SU-DHL-6 (cell line): Measurements from ENCODE around the gene LYRM7.
"Not testable (repeated sequence)": the region's sequence is repeated elsewhere in the genome, so short reads cannot be mapped to it uniquely, and the experiment has no call there.

ENCODE experiments used
- H2AFZ ChIP-seq: fragments of 200-600 bp; sonication (generic); 2 replicates; pipeline ENCODE4 v1.6.1; 2014; ENCODE audit warnings: low read depth, mild to moderate bottlenecking, moderate library complexity, mixed read lengths, antibody characterized with exemption, low read length; ENCODE audit not compliant: severe bottlenecking
- H3F3A ChIP-seq: fragments of 200-600 bp; shearing (Covaris generic); 2 replicates; pipeline ENCODE4 v1.6.0; 2016; ENCODE audit warnings: antibody characterized with exemption, mild to moderate bottlenecking; ENCODE audit not compliant: insufficient read depth
- H3K27ac ChIP-seq: fragments of 200-600 bp; sonication (generic); 2 replicates; pipeline ENCODE4 v1.5.1; 2016; ENCODE audit warnings: low read depth, mild to moderate bottlenecking, low read length, moderate library complexity, mixed read lengths
- H3K27me3 ChIP-seq: fragments of 200-600 bp; sonication (generic), shearing (Covaris generic); 2 replicates; pipeline ENCODE4 v1.6.0; 2014; ENCODE audit warnings: mild to moderate bottlenecking, low read length
- H3K36me3 ChIP-seq: fragments of 200-600 bp; sonication (generic); 2 replicates; pipeline ENCODE4 v1.6.1; 2014; ENCODE audit warnings: mild to moderate bottlenecking, low read length, mixed read lengths
- H3K4me2 ChIP-seq: fragments of 300-600, 200-600 bp; shearing (Covaris generic), sonication (generic); 2 replicates; pipeline ENCODE4 v1.6.0; 2014; ENCODE audit warnings: low read length, low read depth, mild to moderate bottlenecking; ENCODE audit not compliant: poor library complexity, severe bottlenecking
- H3K4me3 ChIP-seq: fragments of 200-600 bp; sonication (generic); 2 replicates; pipeline ENCODE4 v1.5.1; 2014; ENCODE audit warnings: antibody characterized with exemption, low read length, mild to moderate bottlenecking, mixed read lengths; ENCODE audit not compliant: insufficient read depth, poor library complexity, severe bottlenecking
- H3K79me2 ChIP-seq: fragments of 200-600 bp; sonication (generic); 2 replicates; pipeline ENCODE4 v1.6.1; 2014; ENCODE audit warnings: mild to moderate bottlenecking, low read length, moderate library complexity; ENCODE audit not compliant: insufficient read depth
- H3K9ac ChIP-seq: fragments of 200-600 bp; sonication (generic); 2 replicates; pipeline ENCODE4 v1.7.0; 2014; ENCODE audit warnings: mild to moderate bottlenecking, low read length
- H3K9me2 ChIP-seq: fragments of 200-600 bp; sonication (generic); replicated peaks from 2 replicates; pipeline ENCODE4 v1.6.1; 2014; ENCODE audit warnings: low read length; ENCODE audit not compliant: insufficient read depth
- H3K9me3 ChIP-seq: fragments of 200-600 bp; sonication (generic); 2 replicates; pipeline ENCODE4 v1.6.1; 2014; ENCODE audit warnings: low read length, mixed read lengths; ENCODE audit not compliant: insufficient read depth
- H4K20me1 ChIP-seq: fragments of 200-600 bp; sonication (generic); 2 replicates; pipeline ENCODE4 v1.6.1; 2014; ENCODE audit warnings: low read depth, mild to moderate bottlenecking, antibody characterized with exemption, low read length, moderate library complexity, mixed read lengths
- EZH2phosphoT487 ChIP-seq: fragments of 200-600 bp; sonication (generic), shearing (Covaris generic); conservative IDR thresholded peaks from 2 replicates; pipeline ENCODE4 v1.6.1; 2018; ENCODE audit warnings: mild to moderate bottlenecking, antibody characterized with exemption, low read length, moderate library complexity, mixed read lengths
- TF ChIP-seq, protein P1 (sequence below): fragments of 200-600 bp; sonication (generic); IDR thresholded peaks from one replicate; pipeline ENCODE4 v1.5.1; 2017; ENCODE audit warnings: antibody characterized with exemption, mild to moderate bottlenecking, low read length, moderate library complexity; ENCODE audit not compliant: insufficient read depth, poor library complexity, severe bottlenecking

Gene LYRM7

DNA sequence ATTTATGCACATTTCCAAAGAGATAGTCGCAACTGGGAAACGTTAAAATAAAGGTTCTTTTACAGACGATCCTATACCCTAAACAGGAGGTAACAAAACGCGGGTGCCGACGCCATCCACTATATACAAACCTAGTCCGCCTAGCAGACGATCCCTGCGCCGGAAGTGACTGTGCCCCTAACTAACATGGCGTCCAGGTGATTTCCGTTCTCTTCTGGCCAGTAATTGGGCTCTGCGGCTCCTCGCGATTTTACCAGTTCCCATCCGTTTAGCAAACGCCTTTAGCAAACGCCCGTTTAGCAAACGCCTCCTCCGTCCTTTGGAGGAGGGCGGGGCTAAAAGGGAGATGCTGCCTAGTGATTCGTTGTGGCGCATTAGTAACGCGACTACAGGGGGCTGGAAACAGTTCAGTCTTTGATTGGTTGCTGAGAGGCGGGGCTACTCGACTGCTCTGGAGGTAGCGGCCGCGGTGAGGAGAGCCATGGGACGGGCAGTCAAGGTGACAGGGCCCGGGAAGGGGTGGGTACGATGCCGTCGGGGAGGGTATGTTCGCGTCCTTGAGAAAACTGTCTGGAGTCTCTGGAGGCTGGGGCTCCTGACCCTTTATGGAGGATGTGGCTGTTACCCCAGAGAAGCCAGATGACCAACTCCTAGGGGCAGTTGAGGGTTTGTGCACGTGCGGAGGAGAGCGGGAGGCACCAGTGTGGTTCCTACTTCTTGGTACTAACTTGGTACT, at the start of gene LYRM7:
Gene LYRM7, plus strand, starts transcription at position 405 of the 736 bp plus-strand sequence. Its CDS starts 77 bp downstream, at position 482.
- H3F3A ChIP-seq = peaks cover 10% of the 10 kb centered on the region

DNA sequence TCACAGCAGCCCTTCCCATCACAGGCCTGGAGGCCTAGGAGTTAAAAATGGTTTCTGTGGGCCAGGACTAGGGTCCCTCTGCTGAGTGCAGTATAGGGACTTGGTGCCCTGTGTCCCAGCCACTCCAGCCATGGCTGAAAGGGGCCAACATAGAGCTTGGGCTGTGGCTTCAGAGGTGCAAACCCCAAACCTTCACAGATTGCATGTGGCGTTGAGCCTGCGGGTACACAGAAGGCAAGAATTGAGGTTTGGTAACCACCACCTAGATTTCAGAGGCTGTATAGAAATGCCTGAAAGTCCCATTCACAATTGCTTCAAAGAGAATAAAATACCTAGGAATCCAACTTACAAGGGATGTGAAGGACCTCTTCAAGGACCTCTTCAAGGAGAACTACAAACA, 43.5 kb upstream of the LYRM7 start:
- H3K9me2 ChIP-seq, H3K27me3 ChIP-seq, H3K9ac ChIP-seq, H3K9me3 ChIP-seq, H3F3A ChIP-seq, H3K79me2 ChIP-seq, H3K27ac ChIP-seq, H4K20me1 ChIP-seq, H3K4me2 ChIP-seq, H3K36me3 ChIP-seq, H3K4me3 ChIP-seq, H2AFZ ChIP-seq: not testable (repeated sequence)

More for the DNA sequence above, at the start of gene LYRM7:
- Histone ChIP-seq H3K27me3 (no peaks in the 10 kb centered on the region), H4K20me1 (no peaks in the 10 kb centered on the region), H3K9me2 (no peaks in the 10 kb centered on the region), H3K79me2 (peaks cover 40% of the 10 kb centered on the region), H3K4me3 (peak within 1 kb of the TSS; percentile 67), H3K4me2 (peak within 1 kb of the TSS; percentile 93), H2AFZ (peak within 1 kb of the TSS; percentile 62), H3K9me3 (no peaks in the 10 kb centered on the region), H3K36me3 (no peaks in the 10 kb centered on the region), H3K9ac (peak within 1 kb of the TSS; percentile 73), H3K27ac (peak within 1 kb of the TSS; percentile 48)
- TF ChIP-seq, protein P1, sequence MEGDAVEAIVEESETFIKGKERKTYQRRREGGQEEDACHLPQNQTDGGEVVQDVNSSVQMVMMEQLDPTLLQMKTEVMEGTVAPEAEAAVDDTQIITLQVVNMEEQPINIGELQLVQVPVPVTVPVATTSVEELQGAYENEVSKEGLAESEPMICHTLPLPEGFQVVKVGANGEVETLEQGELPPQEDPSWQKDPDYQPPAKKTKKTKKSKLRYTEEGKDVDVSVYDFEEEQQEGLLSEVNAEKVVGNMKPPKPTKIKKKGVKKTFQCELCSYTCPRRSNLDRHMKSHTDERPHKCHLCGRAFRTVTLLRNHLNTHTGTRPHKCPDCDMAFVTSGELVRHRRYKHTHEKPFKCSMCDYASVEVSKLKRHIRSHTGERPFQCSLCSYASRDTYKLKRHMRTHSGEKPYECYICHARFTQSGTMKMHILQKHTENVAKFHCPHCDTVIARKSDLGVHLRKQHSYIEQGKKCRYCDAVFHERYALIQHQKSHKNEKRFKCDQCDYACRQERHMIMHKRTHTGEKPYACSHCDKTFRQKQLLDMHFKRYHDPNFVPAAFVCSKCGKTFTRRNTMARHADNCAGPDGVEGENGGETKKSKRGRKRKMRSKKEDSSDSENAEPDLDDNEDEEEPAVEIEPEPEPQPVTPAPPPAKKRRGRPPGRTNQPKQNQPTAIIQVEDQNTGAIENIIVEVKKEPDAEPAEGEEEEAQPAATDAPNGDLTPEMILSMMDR = no peak
- no peak for TF ChIP-seq EZH2phosphoT487

DNA sequence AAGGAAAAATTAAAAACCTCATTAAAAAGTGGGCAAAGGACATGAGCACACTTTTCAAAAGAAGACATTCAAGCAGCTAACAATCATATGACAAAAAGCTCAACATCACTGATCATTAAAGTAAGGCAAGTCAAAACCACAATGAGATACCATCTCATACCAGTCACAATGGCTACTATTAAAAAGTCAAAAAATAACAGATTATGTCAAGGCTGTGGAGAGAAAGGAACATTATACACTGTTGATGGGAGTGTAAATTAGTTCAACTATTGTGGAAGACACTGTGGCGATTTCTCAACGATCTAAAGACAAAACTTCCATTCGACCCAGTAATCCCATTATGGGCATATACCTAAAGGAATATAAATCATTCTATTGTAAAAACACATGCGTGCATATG, 41.4 kb upstream of the LYRM7 start:
- no peak overlapping the region for H3K4me3 ChIP-seq
- no peak overlapping the region for H3K27ac ChIP-seq

DNA sequence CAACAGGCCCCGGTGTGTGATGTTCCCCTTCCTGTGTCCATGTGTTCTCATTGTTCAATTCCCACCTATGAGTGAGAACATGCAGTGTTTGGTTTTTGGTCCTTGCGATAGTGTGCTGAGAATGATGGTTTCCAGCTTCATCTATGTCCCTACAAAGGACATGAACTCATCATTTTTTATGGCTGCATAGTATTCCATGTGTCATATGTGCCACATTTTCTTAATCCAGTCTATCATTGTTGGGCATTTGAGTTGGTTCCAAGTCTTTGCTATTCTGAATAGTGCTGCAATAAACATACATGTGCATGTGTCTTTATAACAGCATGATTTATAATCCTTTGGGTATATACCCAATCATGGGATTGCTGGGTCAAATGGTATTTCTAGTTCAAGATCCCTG, 37.7 kb upstream of the LYRM7 start:
- not testable (repeated sequence) for H3K9ac ChIP-seq, H3K27ac ChIP-seq, H3K4me3 ChIP-seq

More for the DNA sequence above, 41.4 kb upstream of the LYRM7 start:
- H3K9me2 ChIP-seq = no peaks in the 10 kb centered on the region
- TF ChIP-seq EZH2phosphoT487 = no peak
- TF ChIP-seq, protein P1 = no peak
- no peak overlapping the region for H3K4me2 ChIP-seq
- no peaks in the 10 kb centered on the region for H3K36me3 ChIP-seq
- H3K9me3 ChIP-seq = no peaks in the 10 kb centered on the region
- H4K20me1 ChIP-seq = no peaks in the 10 kb centered on the region
- no peaks in the 10 kb centered on the region for H3F3A ChIP-seq
- no peak overlapping the region for H3K9ac ChIP-seq
- no peak overlapping the region for H2AFZ ChIP-seq
- no peaks in the 10 kb centered on the region for H3K79me2 ChIP-seq
- no peaks in the 10 kb centered on the region for H3K27me3 ChIP-seq

DNA sequence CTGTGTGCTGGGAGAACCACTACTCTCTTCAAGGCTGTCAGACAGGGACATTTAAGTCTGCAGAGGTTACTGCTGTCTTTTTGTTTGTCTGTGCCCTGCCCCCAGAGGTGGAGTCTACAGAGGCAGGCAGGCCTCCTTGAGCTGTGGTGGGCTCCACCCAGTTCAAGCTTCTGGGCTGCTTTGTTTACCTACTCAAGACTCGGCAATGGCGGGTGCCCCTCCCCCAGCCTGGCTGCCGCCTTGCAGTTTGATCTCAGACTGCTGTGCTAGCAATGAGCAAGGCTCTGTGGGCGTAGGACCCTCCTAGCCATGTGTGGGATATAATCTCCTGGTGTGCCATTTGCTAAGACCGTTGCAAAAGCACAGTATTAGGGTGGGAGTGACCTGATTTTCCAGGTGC, 32.3 kb upstream of the LYRM7 start:
- not testable (repeated sequence) for H3K9me2 ChIP-seq, H3K4me3 ChIP-seq, H3K36me3 ChIP-seq, H3K9me3 ChIP-seq, H3K79me2 ChIP-seq, H3F3A ChIP-seq, H4K20me1 ChIP-seq, H2AFZ ChIP-seq, H3K27ac ChIP-seq, H3K4me2 ChIP-seq, H3K9ac ChIP-seq, H3K27me3 ChIP-seq

More for the DNA sequence above, 37.7 kb upstream of the LYRM7 start:
- not testable (repeated sequence) for H3K36me3 ChIP-seq, H3K4me2 ChIP-seq, H3K79me2 ChIP-seq, H3K27me3 ChIP-seq, H3K9me3 ChIP-seq, H4K20me1 ChIP-seq, H2AFZ ChIP-seq, H3F3A ChIP-seq, H3K9me2 ChIP-seq
